Measurements from ENCODE around the gene GOLGA6L10. TPM values are rescaled to one million over a fixed set of nuclear protein-coding genes. Genes with fewer than 3 reads are reported as not detected.
A peak's percentile ranks its signal among the peaks of the same experiment; 100 is the strongest.
"Not testable (repeated sequence)": the region's sequence is repeated elsewhere in the genome, so short reads cannot be mapped to it uniquely, and the experiment has no call there.

The GOLGA6L10 gene, protein sequence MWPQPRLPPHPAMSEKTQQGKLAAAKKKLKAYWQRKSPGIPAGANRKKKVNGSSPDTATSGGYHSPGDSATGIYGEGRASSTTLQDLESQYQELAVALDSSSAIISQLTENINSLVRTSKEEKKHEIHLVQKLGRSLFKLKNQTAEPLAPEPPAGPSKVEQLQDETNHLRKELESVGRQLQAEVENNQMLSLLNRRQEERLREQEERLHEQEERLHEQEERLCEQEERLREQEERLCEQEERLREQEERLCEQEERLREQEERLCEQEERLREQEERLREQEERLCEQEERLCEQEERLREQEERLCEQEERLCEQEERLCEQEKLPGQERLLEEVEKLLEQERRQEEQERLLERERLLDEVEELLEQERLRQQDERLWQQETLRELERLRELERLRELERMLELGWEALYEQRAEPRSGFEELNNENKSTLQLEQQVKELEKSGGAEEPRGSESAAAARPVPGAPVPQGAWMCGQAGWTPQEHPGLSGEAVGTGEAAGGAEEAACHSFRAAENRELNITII
- total RNA-seq (2014; rRNA removed; shearing (Covaris generic)), result 0.23 and 0.31 TPM in 2 replicates
- polyA plus RNA-seq (2015; cell fraction: cytosol; rRNA removed), result 0.32 and 0.42 TPM in 2 replicates
- polyA plus RNA-seq (2015; cell fraction: nucleus; rRNA removed), result 1.2 and 2.3 TPM in 2 replicates

DNA sequence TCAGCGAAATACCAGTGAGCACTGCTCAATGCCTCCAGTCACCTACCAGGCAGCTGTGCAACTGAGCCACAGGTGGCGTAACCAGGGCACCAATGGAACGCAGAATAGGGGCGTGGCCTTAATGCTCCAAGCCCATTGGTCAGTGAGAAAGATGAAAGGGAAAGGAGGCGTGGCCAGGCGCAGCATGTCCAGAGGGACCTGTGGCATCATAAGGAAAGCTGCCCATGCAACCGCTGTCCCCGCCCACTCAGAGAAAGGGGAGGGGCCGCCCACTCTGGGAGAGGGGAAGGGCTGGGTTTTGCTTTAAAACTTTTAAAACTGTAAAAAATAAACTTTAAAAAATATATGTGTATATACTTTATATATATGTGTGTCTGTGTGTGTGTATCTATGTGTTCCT is at the start of gene GOLGA6L10:
TSS of gene GOLGA6L10 (minus strand) at position 101 of the 400 bp plus-strand sequence. CDS start at position 1, 100 bp downstream.
- not testable (repeated sequence) for DNase-seq (ENCODE audit: low read depth)

DNA sequence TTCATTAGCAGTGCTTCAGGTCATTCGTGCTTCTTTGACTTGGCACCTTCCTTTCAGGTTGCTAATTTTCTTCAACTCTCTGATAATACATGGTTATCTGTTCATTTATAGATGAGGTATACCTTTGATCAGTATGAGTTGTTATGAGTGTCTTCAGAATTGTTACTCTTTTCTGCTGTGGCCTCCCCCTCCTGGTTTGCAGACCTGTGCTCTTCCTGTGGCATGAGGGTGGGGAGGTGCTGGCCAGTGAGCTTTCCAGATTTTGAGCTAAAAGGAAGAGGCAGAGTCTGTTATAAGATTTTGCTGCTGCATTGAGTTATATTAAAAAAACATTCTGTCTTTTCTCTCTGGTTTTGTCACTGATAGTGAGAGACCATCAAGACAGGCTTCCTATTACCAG is 49.5 kb upstream of the GOLGA6L10 start:
- DNase-seq (ENCODE audit: low read depth), result no peak

DNA sequence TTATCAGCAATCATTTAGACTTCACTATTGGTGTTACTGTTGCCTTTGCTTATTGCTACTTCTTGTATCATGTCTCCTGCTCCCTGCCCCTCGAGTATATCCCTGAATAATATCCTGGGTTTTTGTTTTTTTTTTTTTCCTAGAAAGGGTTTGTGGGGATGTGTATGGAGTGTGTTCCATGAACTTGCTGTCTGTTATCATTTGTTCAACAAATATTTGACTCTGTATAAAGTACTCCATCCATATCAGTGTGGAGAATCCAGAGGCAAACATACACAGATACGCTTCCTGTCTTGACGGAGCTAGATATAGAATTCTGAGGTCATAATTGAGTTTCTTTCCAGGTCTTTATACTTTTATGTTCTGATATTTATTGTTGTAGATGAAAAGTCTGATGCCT is 48.5 kb upstream of the GOLGA6L10 start:
- no peak for DNase-seq (ENCODE audit: low read depth)

DNA sequence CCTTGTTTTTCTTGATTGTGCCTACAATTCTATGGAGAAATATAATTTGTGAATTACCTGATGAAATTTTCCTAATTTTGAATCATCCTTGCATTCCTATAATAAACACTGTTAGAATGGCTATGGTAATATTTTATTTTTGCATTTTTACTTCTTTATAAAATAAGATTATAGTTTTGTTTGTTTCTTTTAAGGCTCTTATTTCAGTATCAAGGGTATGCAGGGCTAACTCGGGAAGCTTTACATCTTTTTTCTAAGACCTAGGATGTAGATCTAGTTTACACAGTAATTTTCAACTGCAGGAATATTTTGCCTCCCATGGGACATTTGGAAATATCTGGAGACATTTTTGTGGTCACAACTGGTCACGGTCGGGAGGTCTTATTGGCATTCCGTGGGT is 46.5 kb upstream of the GOLGA6L10 start:
- DNase-seq (ENCODE audit: low read depth), result not testable (repeated sequence)

DNA sequence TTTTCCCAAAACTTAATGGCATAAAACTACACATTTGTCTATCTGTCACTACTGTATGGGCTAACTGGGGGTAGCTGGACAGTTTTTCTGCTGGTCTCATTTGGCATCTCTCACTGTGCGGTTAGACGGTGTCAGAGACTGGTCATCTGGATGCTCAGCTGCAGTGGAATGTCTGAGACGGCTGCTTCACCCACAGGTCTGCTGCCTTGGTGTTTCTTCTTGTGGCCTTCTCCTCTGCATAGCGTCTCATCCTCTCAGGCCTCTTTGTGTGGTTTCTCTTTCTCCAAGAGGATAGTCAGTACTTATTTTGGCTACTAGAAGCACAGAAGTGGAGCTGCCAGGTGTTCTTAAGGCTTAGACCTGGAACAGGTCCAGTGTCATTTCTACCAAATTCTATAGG is 44.4 kb upstream of the GOLGA6L10 start:
- peak; percentile 46 for DNase-seq (ENCODE audit: low read depth)

DNA sequence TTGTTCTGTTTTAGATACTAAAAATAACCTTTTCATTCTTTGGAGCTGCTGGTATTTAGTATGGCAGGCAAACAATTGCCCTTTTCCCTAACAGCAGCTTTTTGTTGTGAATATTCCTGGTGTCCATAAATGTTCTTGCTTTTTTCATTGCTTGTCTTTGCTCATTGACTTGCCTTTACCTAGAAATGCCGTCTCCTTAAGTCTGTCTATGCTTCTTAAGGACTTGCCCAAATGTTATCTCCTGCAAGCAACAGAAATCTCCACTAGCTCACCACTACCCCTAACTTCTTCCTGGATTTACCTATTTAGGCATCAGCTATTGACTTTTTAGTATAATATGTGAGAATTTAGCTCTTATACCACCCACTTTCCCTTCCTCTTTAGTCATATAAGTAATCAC is 42.8 kb upstream of the GOLGA6L10 start:
- not testable (repeated sequence) for DNase-seq (ENCODE audit: low read depth)

DNA sequence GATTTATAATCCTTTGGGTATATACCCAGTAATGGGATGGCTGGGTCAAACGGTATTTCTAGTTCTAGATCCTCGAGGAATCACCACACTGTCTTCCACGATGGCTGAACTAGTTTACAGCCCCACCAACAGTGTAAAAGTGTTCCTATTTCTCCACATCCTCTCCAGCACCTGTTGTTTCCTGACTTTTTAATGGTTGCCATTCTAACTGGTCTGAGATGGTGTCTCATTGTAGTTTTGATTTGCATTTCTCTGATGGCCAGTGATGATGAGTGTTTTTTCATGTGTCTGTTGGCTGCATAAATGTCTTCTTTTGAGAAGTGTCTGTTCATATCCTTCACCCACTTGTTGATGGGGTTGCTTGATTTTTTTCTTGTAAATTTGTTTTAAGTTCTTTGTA is 40.9 kb upstream of the GOLGA6L10 start:
- not testable (repeated sequence) for DNase-seq (ENCODE audit: low read depth)

DNA sequence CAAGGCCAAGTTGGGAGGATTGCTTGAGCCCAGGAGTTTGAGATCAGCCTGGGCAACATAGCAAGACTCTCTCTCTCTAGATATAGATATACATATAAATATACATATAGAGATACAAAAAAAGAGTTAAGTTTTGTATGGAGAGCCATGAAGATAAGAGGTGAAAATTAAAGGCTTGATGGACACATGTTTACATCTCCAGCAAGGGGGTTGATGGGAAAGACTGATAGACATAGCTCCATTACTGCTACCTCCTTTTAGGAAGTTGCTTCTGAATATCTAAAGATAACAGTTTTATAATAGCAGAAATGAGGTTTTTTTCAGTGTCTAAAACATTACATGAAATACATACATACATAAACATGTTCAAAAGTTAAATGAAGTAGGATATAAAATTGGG is 37.9 kb upstream of the GOLGA6L10 start:
- not testable (repeated sequence) for DNase-seq (ENCODE audit: low read depth)

DNA sequence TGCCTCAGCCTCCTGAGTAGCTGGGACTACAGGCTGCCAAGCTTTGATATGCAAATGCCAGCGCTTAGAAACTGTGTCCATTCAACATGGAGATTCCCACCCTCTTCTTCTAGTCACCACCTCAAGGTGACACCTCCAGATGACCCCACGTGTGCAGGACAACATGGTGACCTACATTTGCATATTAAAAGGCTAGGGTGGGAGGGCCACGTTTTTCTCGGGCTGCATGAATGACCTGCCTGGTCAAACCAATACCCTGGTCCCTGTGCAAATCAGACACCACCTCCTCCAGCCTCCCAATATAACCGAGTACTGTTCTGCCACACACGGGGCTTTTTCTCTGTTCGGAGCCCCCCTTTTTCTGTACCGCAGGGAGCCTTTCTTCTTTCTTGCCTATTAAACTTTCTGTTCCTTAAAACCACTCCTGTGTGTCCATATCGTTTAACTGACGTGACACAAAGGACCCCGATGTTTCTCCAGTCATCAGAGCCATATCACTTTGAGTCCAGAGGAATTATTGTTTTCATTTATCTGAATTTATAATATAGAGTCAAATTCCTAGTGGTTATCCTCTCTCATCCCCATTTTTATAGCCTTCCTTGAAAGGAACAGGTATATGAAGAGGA is 32.2 kb upstream of the GOLGA6L10 start:
- not testable (repeated sequence) for DNase-seq (ENCODE audit: low read depth)

DNA sequence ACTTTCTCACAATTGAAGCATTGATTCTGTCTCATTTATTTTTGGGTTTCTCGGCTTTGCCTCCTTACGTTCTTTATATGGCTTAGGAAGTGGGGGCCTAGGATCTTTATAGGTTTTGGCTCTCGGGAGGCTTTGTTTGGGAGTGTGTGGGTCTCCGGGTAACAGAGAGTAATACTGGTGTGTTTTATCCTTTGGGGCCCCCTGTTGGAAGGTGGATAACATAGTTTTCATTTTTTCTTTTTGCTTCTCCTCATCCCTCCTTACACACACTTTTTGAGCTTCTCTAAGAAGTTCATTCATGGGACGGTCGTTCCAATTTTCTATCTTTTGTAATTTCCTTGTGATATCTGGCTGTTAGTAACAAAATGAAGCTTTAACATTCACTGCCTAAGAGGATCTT is 30.3 kb upstream of the GOLGA6L10 start:
- DNase-seq (ENCODE audit: low read depth), result not testable (repeated sequence)

DNA sequence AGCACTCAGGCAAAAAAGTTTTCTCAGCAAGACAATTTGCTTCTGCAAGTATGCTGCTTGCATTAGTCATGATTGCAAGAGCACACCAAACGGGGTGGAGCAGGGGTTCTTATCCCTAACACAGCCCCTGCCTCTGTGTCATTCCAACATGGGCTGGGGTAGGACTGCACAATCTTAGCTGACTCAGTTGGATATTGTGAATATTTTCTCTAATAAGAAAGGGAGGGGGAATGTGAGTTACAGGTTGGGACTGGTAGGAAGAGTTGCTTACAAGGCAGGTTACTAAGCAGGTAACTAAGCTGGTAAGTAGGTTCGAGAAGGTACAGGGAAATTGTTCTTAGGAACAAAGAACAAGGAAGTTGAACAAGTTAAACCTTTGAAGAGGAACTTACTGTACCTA is 24.4 kb upstream of the GOLGA6L10 start:
- not testable (repeated sequence) for DNase-seq (ENCODE audit: low read depth)

DNA sequence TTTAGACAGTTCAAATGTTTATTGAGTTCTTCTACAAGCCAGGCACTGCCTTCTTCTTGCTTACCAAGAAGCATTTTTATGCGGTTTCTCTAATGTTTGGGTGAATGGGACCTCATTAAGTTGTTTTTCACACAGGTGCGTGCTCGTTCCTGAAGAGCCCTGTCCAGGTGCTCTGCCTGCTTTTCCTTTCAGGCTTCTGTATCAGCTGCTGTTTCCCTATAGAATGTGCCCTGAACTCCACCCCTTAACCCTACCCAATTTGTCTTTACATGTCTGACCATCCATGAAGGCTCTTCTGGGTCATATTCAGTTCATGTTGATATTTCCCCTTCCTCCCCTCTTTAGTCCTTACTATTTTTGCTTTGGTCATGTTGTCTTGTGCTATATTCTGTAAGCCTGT is 22.4 kb upstream of the GOLGA6L10 start:
- no peak for DNase-seq (ENCODE audit: low read depth)

DNA sequence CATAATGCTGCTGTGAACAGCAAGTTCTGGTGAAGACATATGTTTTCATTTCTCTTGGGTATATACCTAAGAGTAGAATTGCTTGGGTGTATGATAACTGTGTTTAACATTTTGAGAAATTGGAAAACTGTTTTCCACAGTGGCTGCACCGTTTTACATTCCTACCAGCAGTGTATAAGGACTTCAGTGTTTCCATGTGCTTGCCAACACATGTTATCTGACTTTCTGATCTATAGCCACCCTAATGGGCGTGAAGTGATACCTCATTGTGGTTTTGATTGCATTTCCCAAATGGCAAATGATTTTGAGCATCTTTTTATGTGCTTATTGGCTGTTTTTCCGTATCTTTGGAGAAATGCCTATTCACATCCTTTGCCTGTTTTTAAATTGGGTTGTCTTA is 18.5 kb upstream of the GOLGA6L10 start:
- not testable (repeated sequence) for DNase-seq (ENCODE audit: low read depth)

DNA sequence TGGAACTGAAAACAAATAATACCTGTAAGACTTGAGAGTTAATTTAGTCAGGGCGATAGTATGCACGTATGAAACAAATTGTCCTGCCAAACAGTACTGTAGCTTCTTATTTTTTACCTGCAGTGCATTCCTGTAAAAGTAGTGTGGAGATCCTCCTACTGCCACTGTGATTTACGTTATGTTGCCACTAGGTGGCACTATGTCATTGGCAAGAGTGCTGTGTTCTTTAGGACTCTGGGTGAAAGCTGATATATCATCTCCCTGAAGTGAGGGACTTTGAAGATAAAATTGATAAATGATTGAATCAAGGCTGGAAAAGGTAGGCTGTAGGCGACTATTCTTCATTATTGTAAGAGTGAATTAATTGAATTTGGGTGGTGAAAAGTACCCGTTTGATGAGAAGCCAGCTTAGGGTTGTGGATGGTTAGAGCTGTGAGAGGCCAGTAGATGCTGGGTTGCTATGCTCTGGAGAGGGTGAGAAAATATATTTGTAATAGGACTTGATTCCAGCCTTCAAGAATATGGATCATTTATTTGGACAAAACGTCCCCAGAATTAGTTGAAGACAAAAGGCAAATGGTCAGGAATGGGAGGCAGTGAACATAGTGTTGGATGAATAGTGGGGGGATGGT is 16.5 kb upstream of the GOLGA6L10 start:
- DNase-seq (ENCODE audit: low read depth), result not testable (repeated sequence)

DNA sequence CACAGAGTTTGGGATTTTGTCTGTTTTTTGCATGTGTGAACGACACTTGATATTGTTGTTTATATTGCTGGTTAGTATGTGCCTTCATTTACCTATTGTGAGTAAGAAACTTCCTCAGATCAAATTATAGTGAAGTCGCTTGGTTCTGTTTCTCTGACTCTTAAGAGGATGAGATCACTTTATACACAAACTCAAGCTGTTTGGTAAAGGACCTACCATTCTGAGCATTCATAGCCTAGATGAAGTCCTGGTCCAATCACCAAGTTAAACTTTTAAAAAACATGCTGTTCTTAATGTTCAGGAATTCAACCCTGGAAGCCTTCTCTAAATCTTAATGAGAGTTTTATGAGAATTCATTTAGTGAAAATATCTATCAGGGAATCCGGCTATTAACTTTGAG is 15.3 kb upstream of the GOLGA6L10 start:
- DNase-seq (ENCODE audit: low read depth), result not testable (repeated sequence)

DNA sequence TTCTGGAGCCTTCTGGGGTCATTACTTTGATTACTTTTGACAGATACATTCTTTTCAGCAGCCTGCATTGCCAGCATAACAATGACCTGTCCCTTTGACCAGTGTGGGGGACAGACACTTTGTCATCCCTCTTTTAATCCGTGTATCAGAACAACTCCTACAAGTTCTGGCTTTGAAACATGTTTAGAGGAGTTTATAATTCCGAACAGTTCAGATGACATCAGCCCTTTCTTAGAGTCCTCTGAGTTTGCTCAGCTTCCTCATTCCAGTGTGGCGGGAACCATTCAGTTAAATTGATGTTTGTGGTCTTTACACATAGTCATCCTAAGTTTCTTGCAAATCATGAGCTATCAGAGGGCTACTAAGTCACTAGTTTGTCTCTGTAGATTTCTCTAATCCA is 13.5 kb upstream of the GOLGA6L10 start:
- not testable (repeated sequence) for DNase-seq (ENCODE audit: low read depth)

DNA sequence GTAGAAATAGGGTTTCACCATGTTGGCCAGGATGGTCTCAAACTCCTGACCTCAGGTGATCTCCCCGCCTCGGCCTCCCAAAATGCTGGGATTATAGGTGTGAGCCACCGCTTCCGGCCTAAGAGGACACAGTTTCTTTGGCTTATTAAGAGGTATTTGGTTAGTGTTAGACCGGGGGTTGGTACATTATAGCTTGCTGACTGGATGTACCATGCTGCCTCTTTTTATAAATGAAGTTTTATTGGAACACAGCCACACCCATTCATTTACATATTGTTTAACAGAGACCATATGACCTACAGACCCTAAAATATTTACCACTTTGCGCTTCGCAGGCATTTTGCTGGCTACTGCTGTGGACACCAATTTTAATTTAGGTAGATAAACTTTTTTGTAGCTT is 11.3 kb upstream of the GOLGA6L10 start:
- DNase-seq (ENCODE audit: low read depth), result not testable (repeated sequence)

DNA sequence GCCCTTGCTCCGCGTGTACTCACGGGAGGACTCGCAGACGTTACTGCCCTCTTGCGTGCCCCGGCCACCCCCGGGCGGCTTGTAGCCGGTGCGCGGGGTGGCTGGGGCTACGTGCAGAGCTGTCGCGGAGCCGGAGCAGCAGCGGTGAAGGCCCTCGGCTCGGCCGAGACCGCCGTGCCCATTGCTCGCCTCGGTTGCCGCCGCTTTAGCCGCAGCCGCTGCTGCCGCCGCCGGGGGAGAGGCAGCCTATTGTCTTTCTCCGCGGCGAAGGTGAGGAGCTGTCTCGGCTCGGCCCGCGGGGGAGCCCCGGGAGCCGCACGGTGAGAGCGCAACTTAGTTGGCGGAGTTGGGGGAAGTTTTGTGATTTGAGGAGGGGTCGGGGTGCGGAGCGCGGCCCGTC is 5.8 kb upstream of the GOLGA6L10 start:
- not testable (repeated sequence) for DNase-seq (ENCODE audit: low read depth)

DNA sequence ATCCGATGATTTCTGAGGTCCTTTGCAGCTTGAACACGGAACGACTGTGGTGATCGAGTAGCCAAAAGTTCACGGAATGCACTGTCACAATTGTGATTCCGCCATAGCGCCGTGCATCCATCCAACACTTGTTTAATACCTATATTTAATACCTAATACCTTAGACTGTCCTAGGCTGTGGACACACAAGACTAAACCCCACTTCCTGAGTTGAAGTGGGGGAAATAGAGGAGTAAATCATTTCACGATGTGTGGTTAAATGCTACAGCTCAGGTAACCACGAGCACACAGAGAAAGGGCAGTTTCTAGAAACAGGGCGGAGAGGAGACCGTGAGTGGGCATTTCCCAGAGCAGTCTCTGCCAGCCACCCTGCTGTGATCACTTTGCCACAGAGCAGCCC is 5.3 kb upstream of the GOLGA6L10 start:
- not testable (repeated sequence) for DNase-seq (ENCODE audit: low read depth)

DNA sequence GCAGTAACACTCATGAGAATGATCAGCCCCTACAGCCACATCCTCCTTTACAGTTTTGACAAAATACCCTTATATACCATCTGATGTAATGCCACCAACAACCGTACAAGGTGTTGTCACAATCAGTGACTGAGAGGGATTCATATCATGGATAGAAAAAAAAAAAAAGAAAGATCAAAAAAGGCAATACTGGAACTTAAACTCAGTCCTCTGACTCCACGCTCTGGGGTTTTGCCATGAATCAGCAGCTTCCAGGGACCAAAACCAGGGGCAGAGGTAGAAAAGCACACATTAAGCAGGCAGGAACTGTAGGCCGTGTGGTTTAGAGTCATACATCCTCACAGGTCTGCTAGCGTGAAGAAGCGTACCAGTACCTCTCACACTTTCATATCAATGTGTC is 1.6 kb downstream of the GOLGA6L10 start:
- not testable (repeated sequence) for DNase-seq (ENCODE audit: low read depth)

DNA sequence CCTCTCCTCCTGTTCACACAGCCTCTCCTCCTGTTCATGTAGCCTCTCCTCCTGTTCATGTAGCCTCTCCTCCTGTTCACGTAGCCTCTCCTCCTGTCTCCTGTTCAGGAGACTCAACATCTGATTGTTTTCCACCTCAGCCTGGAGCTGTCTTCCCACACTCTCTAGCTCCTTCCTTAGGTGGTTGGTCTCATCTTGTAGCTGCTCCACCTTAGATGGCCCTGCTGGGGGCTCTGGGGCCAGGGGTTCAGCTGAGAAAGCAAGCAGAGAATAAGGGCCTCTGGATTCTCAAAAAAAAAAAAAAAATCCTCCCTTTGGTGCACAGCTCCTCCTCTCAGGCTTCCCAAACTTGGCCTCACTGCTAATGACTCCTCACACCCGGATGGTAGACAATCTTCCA is 4.1 kb downstream of the GOLGA6L10 start:
- DNase-seq (ENCODE audit: low read depth), result not testable (repeated sequence)

DNA sequence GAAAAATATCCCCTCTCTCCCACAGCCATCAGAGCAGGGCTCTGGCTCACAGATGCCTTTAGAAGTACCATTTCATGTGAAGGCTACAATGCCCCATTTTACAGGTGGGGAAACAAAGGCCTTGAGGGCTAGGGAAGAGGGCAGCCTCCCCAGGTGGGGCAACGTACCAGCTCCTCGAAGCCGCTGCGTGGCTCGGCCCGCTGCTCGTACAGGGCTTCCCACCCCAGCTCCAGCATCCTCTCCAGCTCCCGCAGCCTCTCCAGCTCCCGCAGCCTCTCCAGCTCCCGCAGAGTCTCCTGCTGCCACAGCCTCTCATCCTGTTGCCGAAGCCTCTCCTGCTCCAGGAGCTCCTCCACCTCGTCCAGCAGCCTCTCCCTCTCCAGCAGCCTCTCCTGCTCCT is 4.9 kb downstream of the GOLGA6L10 start:
- not testable (repeated sequence) for DNase-seq (ENCODE audit: low read depth)
